Psoas muscle (tissue), 8 donors: Measurements from ENCODE around the gene ARHGAP19. TPM values are rescaled to one million over a fixed set of nuclear protein-coding genes. Genes with fewer than 3 reads are reported as not detected.

Experiments
- ATAC-seq, 4 donors: fragments of 200-7000 bp; cut with Tn5 transposase; one replicate each; pipeline ENCODE4 v1.9.1; 2020; ENCODE audit warnings: moderate library complexity in 3 of 4, mild to moderate bottlenecking in 2 of 4
- DNase-seq, 2 donors: peaks; one replicate each; pipeline ENCODE4 v3.0.0-alpha.2; 2020
- H3K27ac ChIP-seq: fragments of 200-600 bp; one replicate; pipeline ENCODE4 v1.8.0; 2022
- H3K27me3 ChIP-seq, 3 donors: fragments of 200-600 bp in 1 of 3; one replicate each; pipeline versions ENCODE4 v1.6.1 to v1.8.0; 2013 to 2022; ENCODE audit warnings: low read length in 2 of 3, mild to moderate bottlenecking in 2 of 3, moderate library complexity in 1 of 3; ENCODE audit not compliant: insufficient read depth in 3 of 3
- H3K36me3 ChIP-seq, 2 donors: fragments of 200-600 bp in 1 of 2; one replicate each; pipeline versions ENCODE4 v1.6.1 to v1.8.0; 2013 to 2022; ENCODE audit warnings: low read depth in 1 of 2, mild to moderate bottlenecking in 1 of 2, moderate library complexity in 1 of 2; ENCODE audit not compliant: insufficient read depth in 1 of 2
- H3K4me1 ChIP-seq: fragments of 200-600 bp; one replicate; pipeline ENCODE4 v1.8.0; 2022
- H3K4me3 ChIP-seq: fragments of 200-600 bp; one replicate; pipeline ENCODE4 v1.8.0; 2022; ENCODE audit warnings: mild to moderate bottlenecking
- H3K9me3 ChIP-seq: fragments of 200-600 bp; one replicate; pipeline ENCODE4 v1.8.0; 2022
- WGBS, 3 donors: extraction: QIAGEN DNeasy Blood & Tissue Kit; methylation state at CpG; one replicate each; pipeline versions ENCODE4 v1.1.6 to v1.1.7; 2013; 5-methylcytosine and 5-hydroxymethylcytosine counted together
- intact Hi-C, 2 donors: fragments of 100-400 bp; cut with DNase I; formaldehyde crosslinking; loops; one replicate each; pipeline versions ENCODE4 v1.11.0 to v1.14.2; 2022
- polyA plus RNA-seq, 3 donors: library from polyadenylated mRNA; stranded (reverse); fragments of 200-250 nt; gene quantifications; one replicate each; pipeline ENCODE4 v1.2.3, GENCODE V29; 2013
- total RNA-seq, 4 donors: library from RNA; stranded (reverse); fragmentation: NEBNext Ultra II Directional in 2 of 4; extraction: Animal tissue kit (Norgen Biotek cat#: 25700) in 2 of 4; gene quantifications; one replicate each; pipeline versions ENCODE4 v1.2.1 to v1.2.4, GENCODE V29; 2021 to 2023
- TF ChIP-seq, protein P1 (sequence below): fragments of 200-600 bp; IDR thresholded peaks from one replicate; pipeline ENCODE4 v1.8.0; 2022; ENCODE audit warnings: antibody characterized with exemption
- donor health status: healthy with polysubstance abuse.
- donor health status: DM: no; HTN: no; CAD: no; lungs with moderate emphysema.
- donor health status: Bipolar disorder and iron deficiency.
- donor health status: healthy.
- donor health status: DM: yes; HTN: yes; CAD: no.
- donor health status: DM: no; HTN: no; CAD: no.
- donor health status: DM: no; HTN: no; CAD: no.
- donor health status: DM: yes; HTN: yes; CAD: no.

The ARHGAP19 gene
- total and polyA plus RNA-seq, 7 donors = 0.77 to 3.9 (median 1.8) TPM

DNA sequence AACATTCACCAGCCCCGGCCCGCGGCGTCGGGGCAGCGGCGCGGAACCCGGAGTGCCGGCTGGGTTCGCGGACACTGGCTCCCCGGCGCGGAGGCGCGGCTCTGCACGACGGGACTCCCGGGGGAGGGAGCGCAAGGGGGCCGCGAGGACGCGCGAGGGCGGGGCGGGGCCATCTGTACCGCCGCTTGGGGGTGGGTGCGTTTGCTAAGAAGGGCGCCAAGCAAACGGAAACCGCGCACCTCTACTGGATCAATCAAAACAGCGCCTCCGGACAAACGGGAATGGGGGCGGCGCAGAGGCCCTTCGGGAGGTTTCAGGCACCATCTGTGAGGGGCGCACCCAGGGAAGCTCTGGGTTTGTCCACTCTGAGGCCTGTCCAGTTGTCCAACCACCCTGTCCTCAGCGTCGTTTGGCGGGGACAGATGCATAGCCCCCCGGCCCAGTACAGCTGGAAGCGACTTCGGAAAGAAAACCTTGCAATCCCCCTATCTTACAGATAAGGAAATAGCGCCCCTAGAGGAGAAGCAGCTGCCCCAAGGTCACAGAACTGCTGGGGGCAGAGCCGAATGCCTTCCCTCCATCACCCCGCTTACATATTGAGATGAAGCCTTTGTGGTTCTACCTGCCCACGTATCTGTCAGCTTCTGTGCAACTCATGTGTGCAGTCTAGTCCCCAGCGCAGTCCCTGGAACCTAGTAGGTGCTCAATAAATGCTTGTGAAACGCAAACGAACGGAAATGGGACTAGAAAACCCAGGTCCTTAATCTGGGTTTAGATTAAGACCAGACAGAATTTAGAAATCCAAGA lies 96.0 kb downstream of the ARHGAP19 start:
- peak; percentile 59 to 89 (median 67) for ATAC-seq
- TF ChIP-seq, protein P1, sequence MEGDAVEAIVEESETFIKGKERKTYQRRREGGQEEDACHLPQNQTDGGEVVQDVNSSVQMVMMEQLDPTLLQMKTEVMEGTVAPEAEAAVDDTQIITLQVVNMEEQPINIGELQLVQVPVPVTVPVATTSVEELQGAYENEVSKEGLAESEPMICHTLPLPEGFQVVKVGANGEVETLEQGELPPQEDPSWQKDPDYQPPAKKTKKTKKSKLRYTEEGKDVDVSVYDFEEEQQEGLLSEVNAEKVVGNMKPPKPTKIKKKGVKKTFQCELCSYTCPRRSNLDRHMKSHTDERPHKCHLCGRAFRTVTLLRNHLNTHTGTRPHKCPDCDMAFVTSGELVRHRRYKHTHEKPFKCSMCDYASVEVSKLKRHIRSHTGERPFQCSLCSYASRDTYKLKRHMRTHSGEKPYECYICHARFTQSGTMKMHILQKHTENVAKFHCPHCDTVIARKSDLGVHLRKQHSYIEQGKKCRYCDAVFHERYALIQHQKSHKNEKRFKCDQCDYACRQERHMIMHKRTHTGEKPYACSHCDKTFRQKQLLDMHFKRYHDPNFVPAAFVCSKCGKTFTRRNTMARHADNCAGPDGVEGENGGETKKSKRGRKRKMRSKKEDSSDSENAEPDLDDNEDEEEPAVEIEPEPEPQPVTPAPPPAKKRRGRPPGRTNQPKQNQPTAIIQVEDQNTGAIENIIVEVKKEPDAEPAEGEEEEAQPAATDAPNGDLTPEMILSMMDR = peak; percentile 59
- peak; percentile 50 to 67 for DNase-seq

DNA sequence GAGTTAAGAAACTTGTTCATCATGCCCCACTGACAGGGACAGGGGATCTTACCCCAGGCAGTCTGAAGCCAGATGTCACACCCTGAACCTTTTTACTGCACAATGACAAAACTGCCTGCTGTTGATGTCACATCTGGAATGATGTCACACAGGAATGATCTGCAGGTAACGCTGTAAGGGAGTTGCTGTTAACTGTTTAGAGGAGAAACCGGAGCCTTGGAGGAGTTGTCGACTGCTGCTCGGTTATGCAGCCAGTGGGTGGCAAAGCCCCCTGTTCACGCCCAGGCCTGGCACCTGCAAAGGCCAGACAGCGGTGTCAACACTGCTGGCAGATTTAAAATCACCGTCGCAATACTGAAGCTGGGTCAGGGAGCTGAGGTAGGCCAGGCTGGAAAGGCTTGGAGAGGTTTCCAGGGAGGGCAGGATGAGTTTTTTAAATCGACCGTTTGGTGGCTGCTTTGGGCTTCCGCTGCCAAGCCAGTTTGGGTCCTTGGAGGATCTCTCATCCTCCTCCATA lies 96.7 kb downstream of the ARHGAP19 start:
- no peaks in the 10 kb centered on the region for H3K4me1 ChIP-seq
- TF ChIP-seq, protein P1 = no peak
- peaks cover 0 to 7% (median 0%) of the 10 kb centered on the region in 3 donors for H3K27me3 ChIP-seq
- intact Hi-C loops = no loop called here
- no peaks in the 10 kb centered on the region for H3K9me3 ChIP-seq
- DNase-seq (no peak), ATAC-seq (peak in 1 of 4 donors; percentile 5)
- H3K36me3 ChIP-seq = no peaks in the 10 kb centered on the region
- H3K4me3 ChIP-seq = peak overlapping the region; percentile 70
- 34 to 41% (median 38%) methylated on average over 11 of the region's 11 CpGs for WGBS, 3 donors
- no peak overlapping the region for H3K27ac ChIP-seq

More for the DNA sequence above, 96.0 kb downstream of the ARHGAP19 start:
- Histone ChIP-seq H3K9me3 (no peaks in the 10 kb centered on the region), H3K27ac (no peak overlapping the region), H3K4me1 (no peaks in the 10 kb centered on the region), H3K4me3 (peak overlapping the region; percentile 70), H3K27me3 (peaks cover 0 to 7% (median 0%) of the 10 kb centered on the region in 3 donors), H3K36me3 (no peaks in the 10 kb centered on the region)
- WGBS, 3 donors = 5 to 7% (median 6%) methylated on average over 52 to 56 of the region's 56 CpGs
- intact Hi-C loops = no loop called here

DNA sequence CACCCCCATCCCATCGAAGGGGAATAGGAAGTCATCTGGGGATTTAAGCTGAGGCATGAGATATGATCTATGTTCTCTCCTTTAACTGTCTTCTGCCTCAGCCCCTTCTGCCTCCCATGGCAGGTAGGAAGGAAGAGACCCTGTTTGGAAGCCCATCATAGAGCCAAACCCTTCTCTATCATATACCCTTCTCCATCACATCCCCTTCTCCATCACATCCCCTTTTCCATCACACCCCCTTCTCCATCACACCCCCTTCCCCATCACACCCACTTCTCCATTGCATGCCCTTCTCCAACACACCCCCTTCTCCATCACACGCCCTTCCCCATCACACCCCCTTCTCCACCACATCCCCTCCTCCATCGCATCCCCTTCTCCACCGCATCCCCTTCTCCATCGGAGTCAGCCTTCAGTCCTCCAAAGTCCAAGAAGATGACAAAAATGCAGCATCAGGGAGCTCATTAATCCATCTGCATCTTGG lies 99.4 kb downstream of the ARHGAP19 start:
- no peaks in the 10 kb centered on the region for H3K4me1 ChIP-seq
- H3K27me3 ChIP-seq = peaks cover 0 to 7% (median 0%) of the 10 kb centered on the region in 3 donors
- ATAC-seq (no peak), DNase-seq (no peak)
- H3K36me3 ChIP-seq = no peaks in the 10 kb centered on the region
- TF ChIP-seq, protein P1 = no peak
- H3K9me3 ChIP-seq = no peaks in the 10 kb centered on the region
- no peak overlapping the region for H3K4me3 ChIP-seq
- intact Hi-C loops = no loop called here
- 86 to 95% (median 90%) methylated on average over 5 of the region's 5 CpGs for WGBS, 3 donors
- no peak overlapping the region for H3K27ac ChIP-seq

DNA sequence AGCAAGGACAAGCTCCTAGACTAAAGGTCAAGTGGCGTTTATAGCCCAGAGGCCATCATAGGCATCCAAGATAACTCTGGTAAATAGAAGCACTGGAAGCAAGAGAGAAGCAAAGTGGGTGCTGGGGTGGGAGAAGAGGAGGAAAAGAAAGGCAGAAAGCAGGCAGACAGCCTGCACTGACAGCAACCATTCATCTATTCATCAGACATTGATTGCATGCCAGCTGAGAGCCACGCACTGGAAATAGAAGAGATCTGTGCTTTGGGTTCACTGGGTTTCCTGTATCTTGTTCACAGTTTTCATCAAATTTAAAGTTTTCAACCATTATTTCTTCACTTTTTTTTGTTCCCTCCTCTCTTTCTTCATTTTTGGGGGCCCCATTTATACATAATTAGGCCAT lies 102.0 kb downstream of the ARHGAP19 start:
- TF ChIP-seq, protein P1 = no peak
- DNase-seq (no peak), ATAC-seq (no peak)
- intact Hi-C loops = no loop called here
- Histone ChIP-seq H3K27ac (no peak overlapping the region), H3K36me3 (no peaks in the 10 kb centered on the region), H3K9me3 (no peaks in the 10 kb centered on the region), H3K27me3 (peaks cover 0 to 24% (median 12%) of the 10 kb centered on the region in 3 donors), H3K4me3 (no peak overlapping the region), H3K4me1 (peaks cover 3% of the 10 kb centered on the region)
- WGBS, 3 donors = 83 to 92% (median 91%) methylated on average over 2 of the region's 2 CpGs
